Stomach smooth muscle (tissue), 2 donors: ENCODE measurements around the gene KCNN1.
"Not testable (repeated sequence)": the region's sequence is repeated elsewhere in the genome, so short reads cannot be mapped to it uniquely, and the experiment has no call there.

Experiments
- H3K27ac ChIP-seq: one replicate; pipeline ENCODE4 v1.7.0; 2013; ENCODE audit warnings: mild to moderate bottlenecking, low read length, inconsistent platforms
- H3K27me3 ChIP-seq, 2 donors: one replicate each; pipeline ENCODE4 v1.7.0; 2013; ENCODE audit warnings: low read length in 2 of 2; ENCODE audit not compliant: insufficient read depth in 2 of 2, control insufficient read depth in 1 of 2
- H3K36me3 ChIP-seq, 2 donors: one replicate each; pipeline ENCODE4 v1.7.0; 2013; ENCODE audit warnings: low read length in 2 of 2; ENCODE audit not compliant: control insufficient read depth in 2 of 2, insufficient read depth in 2 of 2
- H3K4me1 ChIP-seq: one replicate; pipeline ENCODE4 v1.7.0; 2013; ENCODE audit warnings: low read length; ENCODE audit not compliant: control insufficient read depth, insufficient read depth
- H3K4me3 ChIP-seq, 2 donors: one replicate each; pipeline ENCODE4 v1.7.0; 2013; ENCODE audit warnings: low read length in 2 of 2
- H3K9ac ChIP-seq, 2 donors: one replicate each; pipeline ENCODE4 v1.7.0; 2013; ENCODE audit warnings: low read length in 2 of 2, mild to moderate bottlenecking in 1 of 2
- H3K9me3 ChIP-seq, 2 donors: one replicate each; pipeline ENCODE4 v1.7.0; 2013; ENCODE audit warnings: low read length in 2 of 2; ENCODE audit not compliant: control insufficient read depth in 2 of 2
- donor health status: healthy.
- donor health status: Pancreatic carcinoma.

KCNN1 gene

GRCh38 chr19:18017275-18018083 is 50.6 kb downstream of the KCNN1 start:
- Histone ChIP-seq H3K4me3 (no peak overlapping the region), H3K4me1 (peaks cover 24% of the 10 kb centered on the region), H3K27ac (no peak overlapping the region), H3K9ac (no peak overlapping the region), H3K9me3 (no peaks in the 10 kb centered on the region), H3K27me3 (no peaks in the 10 kb centered on the region), H3K36me3 (peaks cover 12 to 14% of the 10 kb centered on the region in 2 donors)

- H3K27me3 ChIP-seq = no peaks in the 10 kb centered on the region
- peak overlapping the region in 1 of 2 donors; percentile 35 for H3K4me3 ChIP-seq
- peaks cover 30% of the 10 kb centered on the region for H3K4me1 ChIP-seq
- peak overlapping the region in 1 of 2 donors; percentile 29 for H3K9ac ChIP-seq
- peak overlapping the region; percentile 41 for H3K27ac ChIP-seq
- H3K9me3 ChIP-seq = no peaks in the 10 kb centered on the region
- no peaks in the 10 kb centered on the region for H3K36me3 ChIP-seq
Observed at GRCh38 chr19:18020212-18021085, 53.5 kb downstream of the KCNN1 start.

GRCh38 chr19:18021121-18021755 is 54.3 kb downstream of the KCNN1 start:
- H3K36me3 ChIP-seq = no peaks in the 10 kb centered on the region
- H3K4me1 ChIP-seq = peaks cover 30% of the 10 kb centered on the region
- peak overlapping the region; percentile 41 for H3K27ac ChIP-seq
- H3K4me3 ChIP-seq = peak overlapping the region in 1 of 2 donors; percentile 35
- H3K9ac ChIP-seq = no peak overlapping the region
- H3K9me3 ChIP-seq = no peaks in the 10 kb centered on the region
- H3K27me3 ChIP-seq = no peaks in the 10 kb centered on the region

GRCh38 chr19:18023622-18024251 is 56.8 kb downstream of the KCNN1 start:
- Histone ChIP-seq H3K4me1 (peaks cover 25% of the 10 kb centered on the region), H3K4me3 (no peak overlapping the region), H3K9ac (no peak overlapping the region), H3K9me3 (no peaks in the 10 kb centered on the region), H3K27me3 (no peaks in the 10 kb centered on the region), H3K27ac (peak overlapping the region; percentile 53), H3K36me3 (no peaks in the 10 kb centered on the region)

GRCh38 chr19:18027151-18027550 is 60.2 kb downstream of the KCNN1 start:
- Histone ChIP-seq H3K9ac (no peak overlapping the region), H3K27ac (no peak overlapping the region), H3K27me3 (peaks cover 2 to 4% of the 10 kb centered on the region in 2 donors), H3K9me3 (no peaks in the 10 kb centered on the region), H3K4me1 (peaks cover 8% of the 10 kb centered on the region), H3K4me3 (no peak overlapping the region), H3K36me3 (no peaks in the 10 kb centered on the region)

GRCh38 chr19:18029617-18030338 is 62.9 kb downstream of the KCNN1 start:
- Histone ChIP-seq H3K9me3 (no peaks in the 10 kb centered on the region), H3K27ac (no peak overlapping the region), H3K4me1 (no peaks in the 10 kb centered on the region), H3K9ac (no peak overlapping the region), H3K27me3 (peaks cover 2 to 4% of the 10 kb centered on the region in 2 donors), H3K36me3 (no peaks in the 10 kb centered on the region), H3K4me3 (no peak overlapping the region)

GRCh38 chr19:18031401-18031800 is 64.5 kb downstream of the KCNN1 start:
- not testable (repeated sequence) for H3K4me1 ChIP-seq, H3K4me3 ChIP-seq, H3K9ac ChIP-seq, H3K9me3 ChIP-seq, H3K36me3 ChIP-seq, H3K27ac ChIP-seq, H3K27me3 ChIP-seq

GRCh38 chr19:18032102-18032501 is 65.2 kb downstream of the KCNN1 start:
- not testable (repeated sequence) for H3K4me1 ChIP-seq, H3K27me3 ChIP-seq, H3K9ac ChIP-seq, H3K36me3 ChIP-seq, H3K27ac ChIP-seq, H3K9me3 ChIP-seq, H3K4me3 ChIP-seq

GRCh38 chr19:18041054-18041453 is 74.1 kb downstream of the KCNN1 start:
- Histone ChIP-seq H3K4me3 (no peak overlapping the region), H3K4me1 (peaks cover 5% of the 10 kb centered on the region), H3K9me3 (peaks cover 0 to 3% of the 10 kb centered on the region in 2 donors), H3K36me3 (no peaks in the 10 kb centered on the region), H3K9ac (no peak overlapping the region), H3K27me3 (peaks cover 2 to 7% of the 10 kb centered on the region in 2 donors), H3K27ac (no peak overlapping the region)

DNA sequence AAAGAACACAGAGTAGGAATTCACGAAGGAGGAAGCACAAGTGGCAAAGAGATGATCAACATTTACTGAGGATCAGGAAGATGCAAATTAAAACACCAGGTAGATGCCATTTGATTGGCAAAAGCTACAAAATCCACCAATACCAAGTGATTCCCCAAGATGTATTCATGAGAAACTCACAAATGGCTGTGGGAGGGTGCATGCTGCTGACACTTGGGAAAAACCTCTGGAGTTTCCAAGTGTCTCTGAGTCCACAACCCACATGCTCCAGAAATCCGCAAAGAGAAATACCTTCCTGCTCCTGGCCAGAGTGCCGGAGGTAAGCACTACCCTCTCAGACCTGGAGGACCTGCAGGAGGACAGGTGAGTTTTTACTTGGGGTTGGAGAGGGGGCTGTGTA is 76.8 kb downstream of the KCNN1 start:
- Histone ChIP-seq H3K4me3 (no peak overlapping the region), H3K9ac (no peak overlapping the region), H3K27ac (no peak overlapping the region), H3K4me1 (peaks cover 5% of the 10 kb centered on the region), H3K36me3 (no peaks in the 10 kb centered on the region), H3K27me3 (peaks cover 2 to 12% of the 10 kb centered on the region in 2 donors), H3K9me3 (peaks cover 0 to 3% of the 10 kb centered on the region in 2 donors)
